Measurements from ENCODE around the gene CDCP2.
"Not testable (repeated sequence)": the region's sequence is repeated elsewhere in the genome, so short reads cannot be mapped to it uniquely, and the experiment has no call there.

Gene CDCP2

GRCh38 chr1:54096227-54096876, 56.4 kb downstream of the CDCP2 start:
- Histone ChIP-seq H3K27ac (ENCODE audit: insufficient read depth, low read length, poor library complexity, severe bottlenecking) (no peak overlapping the region), H3K36me3 (ENCODE audit: control insufficient read depth, insufficient read depth, low read length) (peaks cover 3% of the 10 kb centered on the region), H3K4me3 (ENCODE audit: insufficient read depth, low read depth, low read length, poor library complexity, severe bottlenecking) (no peak overlapping the region), H3K9me3 (ENCODE audit: control insufficient read depth, low read length) (no peaks in the 10 kb centered on the region), H3K4me1 (ENCODE audit: control insufficient read depth, insufficient read depth, low read length, poor library complexity, severe bottlenecking) (no peaks in the 10 kb centered on the region), H3K27me3 (replicated peaks; ENCODE audit: control insufficient read depth, insufficient read depth, low read length, poor library complexity, severe bottlenecking) (no peaks in the 10 kb centered on the region)
- no peak for DNase-seq

- H3K27ac ChIP-seq (ENCODE audit: insufficient read depth, low read length, poor library complexity, severe bottlenecking) = no peak overlapping the region
Observed at GRCh38 chr1:54095546-54096226, 57.1 kb downstream of the CDCP2 start.

DNA sequence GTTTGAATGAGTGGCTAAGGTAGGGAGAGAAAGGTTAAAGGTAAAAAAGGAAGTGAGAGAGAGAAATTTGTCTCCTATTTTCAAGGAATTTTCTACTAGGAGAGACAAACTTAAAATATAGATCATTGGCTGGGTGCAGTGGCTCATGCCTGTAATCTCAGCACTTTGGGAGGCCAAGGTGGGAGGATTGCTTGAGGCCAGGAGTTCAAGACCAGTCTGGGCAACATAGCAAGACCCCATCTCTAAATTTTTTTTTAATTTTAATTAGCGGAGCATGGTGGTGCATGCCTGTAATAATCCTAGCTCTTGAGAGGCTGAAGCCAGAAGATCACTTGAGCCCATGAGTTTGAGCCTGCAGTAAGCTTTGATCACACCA, 58.1 kb downstream of the CDCP2 start:
- not testable (repeated sequence) for H3K36me3 ChIP-seq (ENCODE audit: control insufficient read depth, insufficient read depth, low read length); H3K4me1 ChIP-seq (ENCODE audit: control insufficient read depth, insufficient read depth, low read length, poor library complexity, severe bottlenecking); H3K9me3 ChIP-seq (ENCODE audit: control insufficient read depth, low read length); H3K27ac ChIP-seq (ENCODE audit: insufficient read depth, low read length, poor library complexity, severe bottlenecking); DNase-seq; H3K4me3 ChIP-seq (ENCODE audit: insufficient read depth, low read depth, low read length, poor library complexity, severe bottlenecking); H3K27me3 ChIP-seq (replicated peaks; ENCODE audit: control insufficient read depth, insufficient read depth, low read length, poor library complexity, severe bottlenecking)

More at GRCh38 chr1:54095546-54096226, 57.1 kb downstream of the CDCP2 start:
- H3K27me3 ChIP-seq (replicated peaks; ENCODE audit: control insufficient read depth, insufficient read depth, low read length, poor library complexity, severe bottlenecking) = no peaks in the 10 kb centered on the region
- no peaks in the 10 kb centered on the region for H3K4me1 ChIP-seq (ENCODE audit: control insufficient read depth, insufficient read depth, low read length, poor library complexity, severe bottlenecking)
- peaks cover 3% of the 10 kb centered on the region for H3K36me3 ChIP-seq (ENCODE audit: control insufficient read depth, insufficient read depth, low read length)
- no peaks in the 10 kb centered on the region for H3K9me3 ChIP-seq (ENCODE audit: control insufficient read depth, low read length)
- H3K4me3 ChIP-seq (ENCODE audit: insufficient read depth, low read depth, low read length, poor library complexity, severe bottlenecking) = no peak overlapping the region
- no peak for DNase-seq

GRCh38 chr1:54094001-54094729, 58.6 kb downstream of the CDCP2 start:
- peaks cover 4% of the 10 kb centered on the region for H3K36me3 ChIP-seq (ENCODE audit: control insufficient read depth, insufficient read depth, low read length)

GRCh38 chr1:54091666-54092065, 61.1 kb downstream of the CDCP2 start:
- Histone ChIP-seq H3K4me3 (ENCODE audit: insufficient read depth, low read depth, low read length, poor library complexity, severe bottlenecking) (no peak overlapping the region), H3K4me1 (ENCODE audit: control insufficient read depth, insufficient read depth, low read length, poor library complexity, severe bottlenecking) (no peaks in the 10 kb centered on the region), H3K36me3 (ENCODE audit: control insufficient read depth, insufficient read depth, low read length) (peaks cover 3% of the 10 kb centered on the region), H3K27ac (ENCODE audit: insufficient read depth, low read length, poor library complexity, severe bottlenecking) (no peak overlapping the region), H3K9me3 (ENCODE audit: control insufficient read depth, low read length) (no peaks in the 10 kb centered on the region), H3K27me3 (replicated peaks; ENCODE audit: control insufficient read depth, insufficient read depth, low read length, poor library complexity, severe bottlenecking) (no peaks in the 10 kb centered on the region)
- no peak for DNase-seq

More at GRCh38 chr1:54094001-54094729, 58.6 kb downstream of the CDCP2 start:
- no peak for DNase-seq
- Histone ChIP-seq H3K27ac (ENCODE audit: insufficient read depth, low read length, poor library complexity, severe bottlenecking) (no peak overlapping the region), H3K27me3 (replicated peaks; ENCODE audit: control insufficient read depth, insufficient read depth, low read length, poor library complexity, severe bottlenecking) (no peaks in the 10 kb centered on the region), H3K9me3 (ENCODE audit: control insufficient read depth, low read length) (no peaks in the 10 kb centered on the region), H3K4me3 (ENCODE audit: insufficient read depth, low read depth, low read length, poor library complexity, severe bottlenecking) (no peak overlapping the region), H3K4me1 (ENCODE audit: control insufficient read depth, insufficient read depth, low read length, poor library complexity, severe bottlenecking) (no peaks in the 10 kb centered on the region)

DNA sequence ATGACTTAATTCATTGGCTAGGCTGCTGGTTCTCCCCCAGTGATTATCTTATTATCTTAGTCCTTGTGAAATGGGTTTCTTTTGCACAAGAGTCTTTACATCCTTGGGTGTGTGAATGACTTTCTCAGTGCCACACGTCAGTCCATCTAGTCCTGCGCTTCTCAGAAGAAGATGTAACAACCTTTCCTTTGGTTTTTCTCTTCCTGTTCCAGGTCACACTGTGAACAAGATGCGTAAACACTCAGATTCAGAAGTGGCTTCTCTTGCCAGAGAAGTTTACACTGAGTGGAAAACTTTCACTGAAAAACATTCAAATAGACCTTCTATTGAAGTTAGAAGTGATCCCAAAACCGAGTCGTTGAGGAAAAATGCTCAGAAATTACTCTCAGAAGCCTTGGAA, 64.4 kb downstream of the CDCP2 start:
- Histone ChIP-seq H3K27ac (ENCODE audit: insufficient read depth, low read length, poor library complexity, severe bottlenecking) (no peak overlapping the region), H3K36me3 (ENCODE audit: control insufficient read depth, insufficient read depth, low read length) (peaks cover 3% of the 10 kb centered on the region), H3K27me3 (replicated peaks; ENCODE audit: control insufficient read depth, insufficient read depth, low read length, poor library complexity, severe bottlenecking) (no peaks in the 10 kb centered on the region), H3K4me3 (ENCODE audit: insufficient read depth, low read depth, low read length, poor library complexity, severe bottlenecking) (no peak overlapping the region), H3K4me1 (ENCODE audit: control insufficient read depth, insufficient read depth, low read length, poor library complexity, severe bottlenecking) (no peaks in the 10 kb centered on the region), H3K9me3 (ENCODE audit: control insufficient read depth, low read length) (no peaks in the 10 kb centered on the region)
- DNase-seq = no peak

GRCh38 chr1:54086754-54087153, 66.0 kb downstream of the CDCP2 start:
- H3K9me3 ChIP-seq (ENCODE audit: control insufficient read depth, low read length) = no peaks in the 10 kb centered on the region
- no peak overlapping the region for H3K27ac ChIP-seq (ENCODE audit: insufficient read depth, low read length, poor library complexity, severe bottlenecking)
- no peak for DNase-seq
- peaks cover 3% of the 10 kb centered on the region for H3K36me3 ChIP-seq (ENCODE audit: control insufficient read depth, insufficient read depth, low read length)
- H3K4me1 ChIP-seq (ENCODE audit: control insufficient read depth, insufficient read depth, low read length, poor library complexity, severe bottlenecking) = no peaks in the 10 kb centered on the region
- H3K27me3 ChIP-seq (replicated peaks; ENCODE audit: control insufficient read depth, insufficient read depth, low read length, poor library complexity, severe bottlenecking) = no peaks in the 10 kb centered on the region
- H3K4me3 ChIP-seq (ENCODE audit: insufficient read depth, low read depth, low read length, poor library complexity, severe bottlenecking) = no peak overlapping the region

DNA sequence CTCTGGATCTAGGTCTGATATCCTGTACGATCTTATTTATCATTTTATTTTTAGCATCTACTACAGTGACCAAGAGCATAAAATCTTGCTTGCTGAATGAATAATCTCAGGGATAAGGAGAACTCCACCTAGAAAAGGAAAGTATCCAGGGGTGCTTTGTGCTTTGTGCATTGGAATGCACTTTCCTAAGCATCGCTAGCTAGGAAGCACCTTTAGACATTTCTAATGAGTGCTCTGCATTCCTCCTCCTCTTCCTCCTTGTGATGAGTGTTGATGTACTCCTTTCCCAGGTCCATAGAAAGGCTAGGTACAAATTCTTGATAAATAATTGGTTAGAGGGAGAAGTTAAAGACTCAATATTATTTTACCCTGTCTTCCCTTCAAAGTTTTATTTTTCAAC, 68.0 kb downstream of the CDCP2 start:
- DNase-seq = no peak
- no peak overlapping the region for H3K27ac ChIP-seq (ENCODE audit: insufficient read depth, low read length, poor library complexity, severe bottlenecking)
- no peaks in the 10 kb centered on the region for H3K9me3 ChIP-seq (ENCODE audit: control insufficient read depth, low read length)

More for the DNA sequence above, 68.0 kb downstream of the CDCP2 start:
- no peaks in the 10 kb centered on the region for H3K4me1 ChIP-seq (ENCODE audit: control insufficient read depth, insufficient read depth, low read length, poor library complexity, severe bottlenecking)
- H3K36me3 ChIP-seq (ENCODE audit: control insufficient read depth, insufficient read depth, low read length) = peaks cover 3% of the 10 kb centered on the region
- H3K4me3 ChIP-seq (ENCODE audit: insufficient read depth, low read depth, low read length, poor library complexity, severe bottlenecking) = no peak overlapping the region
- H3K27me3 ChIP-seq (replicated peaks; ENCODE audit: control insufficient read depth, insufficient read depth, low read length, poor library complexity, severe bottlenecking) = no peaks in the 10 kb centered on the region
